ENCODE results near the gene ADCY10.
"Not testable (repeated sequence)": the region's sequence is repeated elsewhere in the genome, so short reads cannot be mapped to it uniquely, and the experiment has no call there.

Gene ADCY10

GRCh38 chr1:167806676-167807075 is 107.3 kb downstream of the ADCY10 start:
- DNase-seq (ENCODE audit: low read depth) = not testable (repeated sequence)

DNA sequence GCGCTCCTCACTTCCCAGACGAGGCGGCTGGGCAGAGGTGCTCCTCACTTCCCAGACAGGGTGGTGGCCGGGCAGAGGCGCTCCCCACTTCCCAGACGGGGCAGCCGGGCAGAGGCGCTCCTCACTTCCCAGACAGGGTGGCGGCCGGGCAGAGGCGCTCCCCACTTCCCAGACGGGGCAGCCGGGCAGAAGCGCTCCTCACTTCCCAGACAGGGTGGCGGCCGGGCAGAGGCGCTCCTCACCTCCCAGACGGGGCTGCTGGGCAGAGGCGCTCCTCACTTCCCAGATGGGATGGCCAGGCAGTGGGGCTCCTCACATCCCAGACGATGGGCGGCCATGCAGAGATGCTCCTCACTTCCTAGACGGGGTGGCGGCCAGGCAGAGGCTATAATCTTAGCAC is 107.7 kb downstream of the ADCY10 start:
- DNase-seq (ENCODE audit: low read depth) = not testable (repeated sequence)

DNA sequence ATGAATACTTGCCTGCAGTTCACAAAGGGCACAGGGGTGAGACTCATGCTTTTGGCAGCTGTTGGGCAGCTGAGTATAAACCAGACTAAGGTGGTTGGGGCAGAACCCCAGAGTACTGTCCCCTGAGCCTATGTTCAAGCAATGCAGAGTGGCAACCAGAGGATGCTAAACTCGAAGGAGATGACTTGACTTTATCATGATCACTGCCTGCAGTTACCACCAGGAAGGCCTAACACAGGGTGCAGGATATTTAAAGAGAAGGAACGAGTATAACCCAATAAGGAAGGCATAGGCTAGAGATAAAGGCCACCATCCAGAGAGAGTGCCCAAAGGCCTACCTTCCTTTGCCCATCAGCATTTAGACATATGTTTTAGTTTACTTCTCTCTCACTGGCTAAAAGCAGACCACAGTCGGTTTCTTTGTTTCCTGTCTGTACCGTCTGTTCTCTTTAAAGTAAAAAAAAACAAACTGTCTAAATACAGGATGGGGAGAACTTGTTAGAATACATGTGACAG is 108.8 kb downstream of the ADCY10 start:
- DNase-seq (ENCODE audit: low read depth) = no peak

DNA sequence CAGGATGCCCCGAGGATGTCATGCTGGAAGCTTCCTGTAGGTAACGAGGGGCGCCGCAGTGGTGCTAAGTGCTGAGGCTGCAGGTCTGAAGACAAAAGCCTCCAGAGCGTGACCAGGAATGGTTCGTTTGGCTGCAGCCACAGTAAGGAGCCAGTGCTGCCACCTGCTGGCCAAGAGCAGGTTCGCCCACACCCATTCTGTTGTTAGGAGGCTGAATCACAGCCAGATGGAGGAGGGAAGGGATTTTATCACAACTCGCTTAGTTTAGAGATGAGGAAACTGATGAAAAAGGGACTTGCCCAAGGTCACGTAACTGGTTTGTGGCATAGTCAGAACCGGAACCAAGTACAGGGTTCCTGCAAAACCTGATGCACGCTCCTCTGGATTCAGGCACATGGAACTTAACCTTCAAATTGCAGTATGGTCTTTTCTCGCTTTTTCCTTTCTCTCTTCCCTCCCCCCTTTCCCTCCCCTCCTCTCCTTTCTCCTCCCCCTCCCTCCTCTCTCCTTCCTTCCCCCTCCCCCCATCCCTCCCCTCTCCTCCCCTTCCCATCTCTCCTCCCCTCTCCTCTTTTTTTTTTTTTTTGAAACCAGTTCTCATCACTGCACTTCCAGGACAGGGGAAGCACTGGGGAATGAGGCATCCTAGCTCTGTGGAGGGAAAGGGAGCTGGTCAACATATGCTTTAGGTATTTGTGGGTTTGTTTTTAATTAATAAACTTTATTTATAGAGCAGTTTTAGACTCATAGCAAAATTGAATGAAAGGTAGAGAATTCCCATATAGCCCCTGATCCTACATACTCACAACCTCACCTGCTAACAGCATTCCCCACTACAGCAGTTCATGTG is 110.4 kb downstream of the ADCY10 start:
- peak; percentile 78 for DNase-seq (ENCODE audit: low read depth)

DNA sequence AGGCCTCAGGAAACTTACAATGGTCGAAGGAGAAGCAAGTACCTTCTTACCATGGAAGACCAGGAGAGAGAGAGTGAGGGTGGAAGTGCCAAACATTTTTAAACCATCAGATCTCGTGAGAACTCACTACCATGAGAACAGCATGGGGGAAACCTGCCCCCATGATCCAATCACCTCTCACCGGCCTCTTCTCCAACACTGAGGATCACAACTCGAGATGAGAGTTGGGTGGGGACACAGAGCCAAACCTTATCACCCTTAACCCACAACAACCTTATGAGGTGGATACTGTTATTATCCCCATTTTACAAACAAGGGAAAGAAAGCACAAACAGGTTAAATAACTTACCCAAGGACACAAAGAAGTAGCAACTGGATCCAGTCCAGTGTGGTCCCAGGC is 111.7 kb downstream of the ADCY10 start:
- DNase-seq (ENCODE audit: low read depth) = no peak

- no peak for DNase-seq (ENCODE audit: low read depth)
Observed at GRCh38 chr1:167800251-167800650, 113.7 kb downstream of the ADCY10 start.

DNA sequence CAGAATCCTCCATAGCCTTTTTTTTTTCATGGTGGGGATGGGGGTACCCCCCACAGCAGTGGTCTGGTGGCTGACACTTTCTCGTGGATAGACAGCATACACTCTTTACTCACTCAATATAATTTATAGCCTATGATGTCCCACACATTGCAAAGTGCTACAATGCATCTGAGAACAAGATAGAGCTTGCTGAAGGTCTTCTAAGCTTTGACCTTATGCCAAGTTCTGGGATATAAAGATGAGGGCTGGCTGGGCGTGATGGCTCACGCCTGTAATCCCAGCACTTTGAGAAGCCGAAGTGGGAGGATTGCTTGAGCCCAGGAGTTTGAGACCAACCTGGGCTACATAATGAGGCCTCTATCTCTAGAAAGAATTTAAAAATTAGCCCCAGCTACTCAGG is 114.2 kb downstream of the ADCY10 start:
- DNase-seq (ENCODE audit: low read depth) = no peak

DNA sequence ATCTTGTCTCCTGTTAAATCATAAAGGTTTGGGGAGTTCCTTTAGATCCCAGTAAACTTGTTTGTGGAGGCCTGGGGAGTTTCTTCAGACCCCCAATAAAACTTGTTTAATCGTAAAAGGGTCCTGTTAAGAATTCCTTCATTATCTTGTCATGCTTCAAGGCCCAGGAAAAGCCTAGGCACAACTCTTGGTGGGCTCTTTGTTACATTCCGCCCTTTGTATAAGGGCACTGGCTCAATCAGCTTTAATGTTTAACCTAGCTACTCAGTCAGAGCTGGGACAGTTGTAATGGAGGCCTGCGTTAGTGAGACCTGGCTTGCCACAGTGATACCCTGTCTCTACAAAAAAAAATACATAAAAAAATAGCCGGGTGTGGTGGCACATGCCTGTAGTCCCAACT is 115.0 kb downstream of the ADCY10 start:
- no peak for DNase-seq (ENCODE audit: low read depth)

- no peak for DNase-seq (ENCODE audit: low read depth)
Observed at GRCh38 chr1:167797015-167797414, 116.9 kb downstream of the ADCY10 start.

DNA sequence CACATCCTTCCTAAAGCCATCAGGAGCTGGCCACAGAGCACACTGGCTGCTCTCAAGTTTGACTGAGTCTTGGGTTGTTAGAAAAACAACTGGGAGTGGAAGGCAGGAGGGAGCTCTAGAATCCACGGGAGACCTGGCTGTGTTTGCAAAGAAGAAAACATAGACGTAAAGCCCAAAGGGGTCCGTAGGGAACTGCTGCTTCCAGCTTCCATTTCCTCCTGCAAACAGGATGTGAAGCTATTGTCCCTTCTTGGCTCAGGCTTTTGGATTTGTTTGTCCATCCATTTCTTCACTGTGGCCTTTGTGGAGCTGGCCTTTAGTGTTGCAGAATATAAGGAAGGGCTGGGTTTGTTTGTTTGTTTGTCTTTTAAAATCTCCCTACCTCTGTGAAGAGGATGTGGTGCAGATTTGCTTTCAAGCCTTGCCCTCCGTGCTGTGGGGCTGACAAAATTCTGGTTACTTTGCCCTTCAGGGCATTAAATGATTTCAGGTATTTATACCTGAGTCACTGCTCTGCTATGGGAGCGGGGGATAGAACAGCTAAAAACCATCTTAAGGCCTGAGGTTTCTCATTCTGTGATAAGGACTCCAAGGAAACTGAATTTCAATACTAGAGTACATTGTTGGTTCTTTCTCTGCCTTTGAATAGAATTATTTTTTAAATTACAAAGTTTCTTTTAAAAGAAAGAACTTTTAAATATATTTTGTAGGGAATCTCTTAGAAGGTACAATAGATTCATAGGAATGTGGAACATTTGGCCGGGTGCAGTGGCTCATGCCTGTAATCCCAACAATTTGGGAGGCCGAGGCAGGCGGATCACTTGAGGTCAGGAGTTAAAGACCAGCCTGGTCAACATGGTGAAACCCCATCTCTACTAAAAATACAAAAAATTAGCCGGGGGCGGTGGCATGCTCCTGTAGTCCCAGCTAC is 117.9 kb downstream of the ADCY10 start:
- no peak for DNase-seq (ENCODE audit: low read depth)

- DNase-seq (ENCODE audit: low read depth) = no peak
Observed at GRCh38 chr1:167794043-167794442, 119.9 kb downstream of the ADCY10 start.

DNA sequence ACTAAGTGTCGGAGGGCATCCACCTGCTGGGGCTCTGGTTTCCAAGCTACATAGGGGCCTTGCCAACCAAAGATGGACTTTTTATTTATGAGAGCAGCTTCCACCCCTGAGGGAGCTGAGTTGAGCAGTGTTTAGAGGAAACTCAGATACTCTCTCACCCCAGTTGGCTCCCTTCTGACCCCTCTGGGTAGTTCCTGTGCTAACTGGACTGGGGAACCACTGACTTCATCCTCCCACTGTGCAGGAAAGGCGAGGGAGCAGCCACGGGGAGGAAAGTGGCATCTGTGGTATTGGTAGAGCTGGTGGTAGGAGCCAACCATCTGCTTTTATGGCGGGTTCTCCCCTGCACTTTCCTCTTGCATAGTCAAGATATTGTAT is 121.8 kb downstream of the ADCY10 start:
- DNase-seq (ENCODE audit: low read depth) = no peak

- no peak for DNase-seq (ENCODE audit: low read depth)
Observed at GRCh38 chr1:167791281-167792187, 122.4 kb downstream of the ADCY10 start.

- DNase-seq (ENCODE audit: low read depth) = no peak
Observed at GRCh38 chr1:167790117-167790516, 123.8 kb downstream of the ADCY10 start.

GRCh38 chr1:167789501-167789900 is 124.4 kb downstream of the ADCY10 start:
- DNase-seq (ENCODE audit: low read depth) = no peak

DNA sequence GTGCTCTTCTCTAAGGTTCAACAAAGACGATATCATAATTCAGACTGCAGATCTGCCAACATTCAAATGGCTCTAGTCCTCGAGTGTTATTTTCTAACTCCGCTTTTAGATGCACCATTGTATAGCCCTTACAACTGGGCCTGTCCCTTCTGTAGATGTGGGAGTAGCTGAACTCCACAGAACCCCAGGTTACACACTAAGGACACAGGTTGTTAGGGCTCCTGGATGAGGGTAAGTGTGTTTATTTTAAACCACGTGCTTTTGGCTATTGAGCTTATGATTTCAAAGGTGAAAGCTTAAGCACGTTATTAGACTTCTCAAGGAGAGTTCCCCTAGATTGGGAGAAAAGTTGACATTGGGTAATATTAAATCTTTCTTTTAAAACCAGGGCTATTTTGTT is 127.4 kb downstream of the ADCY10 start:
- DNase-seq (ENCODE audit: low read depth) = no peak

DNA sequence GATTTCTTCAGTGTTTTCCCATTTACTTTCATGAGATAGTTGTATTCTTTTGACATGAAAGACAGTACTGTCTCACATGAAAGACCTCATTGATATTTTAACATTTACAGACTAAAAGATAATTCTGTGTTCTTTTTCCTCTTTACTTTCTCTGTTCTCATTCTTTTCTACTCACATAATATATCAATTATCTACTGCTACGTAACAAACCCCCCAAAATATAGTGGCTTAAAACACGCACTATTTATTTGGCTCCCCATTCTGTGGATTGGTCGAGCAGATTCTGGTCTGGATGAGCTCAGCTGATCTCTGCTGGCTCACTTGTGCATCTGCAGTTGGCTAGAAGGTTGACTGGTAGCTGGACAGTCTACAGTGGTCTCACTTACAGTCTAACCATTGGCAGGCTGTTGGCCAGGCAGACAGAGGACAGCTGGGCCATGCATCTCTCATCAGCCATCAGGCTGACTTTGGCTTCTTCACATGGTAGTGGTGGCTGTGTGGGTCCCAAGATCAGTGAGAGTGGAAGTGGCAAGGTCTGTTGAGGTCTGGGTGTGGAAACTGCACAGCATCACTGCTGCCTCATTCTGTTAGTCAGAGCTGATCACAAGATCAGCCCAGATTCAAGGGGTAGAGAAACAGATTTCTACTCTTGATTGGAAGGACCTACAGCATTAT is 128.9 kb downstream of the ADCY10 start:
- DNase-seq (ENCODE audit: low read depth) = no peak

- DNase-seq (ENCODE audit: low read depth) = no peak
Observed at GRCh38 chr1:167782946-167783345, 131.0 kb downstream of the ADCY10 start.

DNA sequence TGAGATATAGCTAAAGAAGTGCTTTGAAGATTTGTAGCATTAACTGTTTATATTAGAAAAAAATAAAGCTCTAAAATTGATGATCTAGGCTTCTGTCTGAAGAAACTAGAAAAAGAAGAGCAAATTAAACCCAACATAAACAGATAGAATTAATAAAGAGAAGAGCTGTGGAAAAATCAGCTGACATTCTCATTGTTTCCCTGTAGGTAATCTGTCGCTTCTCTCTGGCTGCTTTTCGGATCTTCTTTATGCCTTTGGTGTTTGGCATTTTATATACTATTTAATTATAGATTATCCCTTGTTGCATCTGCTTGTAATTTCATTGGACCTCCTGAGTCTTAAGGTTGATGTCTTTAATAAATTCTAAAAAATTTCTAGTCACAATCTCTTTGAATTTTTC is 132.4 kb downstream of the ADCY10 start:
- no peak for DNase-seq (ENCODE audit: low read depth)

DNA sequence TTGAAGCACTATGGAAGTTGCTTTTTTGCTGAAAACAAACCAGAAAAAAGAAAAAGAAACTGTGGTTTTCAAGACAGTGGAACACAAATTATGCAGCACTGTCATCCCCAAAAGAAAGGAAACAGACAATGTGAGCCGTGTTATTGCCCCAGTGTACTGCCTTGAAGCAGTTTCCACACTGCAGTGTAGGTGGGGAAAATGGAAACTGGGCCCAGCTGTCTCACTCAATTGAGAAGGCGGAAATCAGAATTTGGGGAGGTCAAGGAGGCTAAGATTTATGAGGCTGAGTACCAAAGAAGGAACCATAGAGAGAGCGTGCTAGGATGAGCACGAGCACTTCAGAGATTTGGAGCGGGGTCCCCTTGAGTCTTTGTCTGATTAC is 136.7 kb downstream of the ADCY10 start:
- no peak for DNase-seq (ENCODE audit: low read depth)

- no peak for DNase-seq (ENCODE audit: low read depth)
Observed at GRCh38 chr1:167776616-167777268, 137.2 kb downstream of the ADCY10 start.

Measured in stimulated activated CD8-positive, alpha-beta memory T cell treated with anti-CD3 and anti-CD28 coated beads, Interleukin-15, amount 100 ng/mL, for 1 hour (primary cell).